ENCODE results near the gene LNPEP. TPM values are rescaled to one million over a fixed set of nuclear protein-coding genes. Genes with fewer than 3 reads are reported as not detected.

LNPEP gene
- total RNA-seq, 3 donors from 2014 or later = 64.6 to 71.2 (median 65.1) TPM

GRCh38 chr5:97071993-97072392, 136.1 kb downstream of the LNPEP start:
- no peak for DNase-seq (ENCODE audit: low spot score in 2 of 2)
- H3K4me1 ChIP-seq = no peaks in the 10 kb centered on the region
- no peak overlapping the region for H3K4me3 ChIP-seq
- no peaks in the 10 kb centered on the region for H3K36me3 ChIP-seq
- H3K27ac ChIP-seq = no peak overlapping the region
- H3K27me3 ChIP-seq = no peaks in the 10 kb centered on the region
- intact Hi-C loops (cut with DNase I; ENCODE audit: low total_unique reads) = no loop called here
- no peak for TF ChIP-seq CTCF (IDR thresholded peaks at IDR 0.05)
- TF ChIP-seq POLR2A (IDR thresholded peaks at IDR 0.05) = no peak
- TF ChIP-seq POLR2AphosphoS5 (IDR thresholded peaks at IDR 0.05) = no peak
- no peaks in the 10 kb centered on the region for H3K9me3 ChIP-seq

- Histone ChIP-seq H3K27ac (no peak overlapping the region), H3K4me3 (no peak overlapping the region), H3K36me3 (no peaks in the 10 kb centered on the region), H3K27me3 (no peaks in the 10 kb centered on the region), H3K9me3 (no peaks in the 10 kb centered on the region), H3K4me1 (no peaks in the 10 kb centered on the region)
- TF ChIP-seq POLR2AphosphoS5 (IDR thresholded peaks at IDR 0.05) (no peak), CTCF (IDR thresholded peaks at IDR 0.05) (no peak), POLR2A (IDR thresholded peaks at IDR 0.05) (no peak)
- intact Hi-C loops (cut with DNase I; ENCODE audit: low total_unique reads) = no loop called here
- no peak for DNase-seq (ENCODE audit: low spot score in 2 of 2)
Measured at GRCh38 chr5:97072696-97073095, 136.8 kb downstream of the LNPEP start.

- no peak overlapping the region for H3K4me3 ChIP-seq
- intact Hi-C loops (cut with DNase I; ENCODE audit: low total_unique reads) = no loop called here
- H3K27ac ChIP-seq = no peak overlapping the region
- H3K36me3 ChIP-seq = no peaks in the 10 kb centered on the region
- H3K9me3 ChIP-seq = no peaks in the 10 kb centered on the region
- H3K4me1 ChIP-seq = no peaks in the 10 kb centered on the region
- DNase-seq (ENCODE audit: low spot score in 2 of 2) = no peak
- no peaks in the 10 kb centered on the region for H3K27me3 ChIP-seq
- TF ChIP-seq POLR2AphosphoS5 (IDR thresholded peaks at IDR 0.05) (no peak), POLR2A (IDR thresholded peaks at IDR 0.05) (no peak), CTCF (IDR thresholded peaks at IDR 0.05) (no peak)
Measured at GRCh38 chr5:97073420-97073819, 137.5 kb downstream of the LNPEP start.

- Histone ChIP-seq H3K9me3 (no peaks in the 10 kb centered on the region), H3K4me3 (no peak overlapping the region), H3K36me3 (no peaks in the 10 kb centered on the region), H3K27me3 (no peaks in the 10 kb centered on the region), H3K4me1 (no peaks in the 10 kb centered on the region), H3K27ac (no peak overlapping the region)
- no peak for DNase-seq (ENCODE audit: low spot score in 2 of 2)
- no peak for TF ChIP-seq CTCF (IDR thresholded peaks at IDR 0.05)
- TF ChIP-seq POLR2A (IDR thresholded peaks at IDR 0.05) = no peak
- no peak for TF ChIP-seq POLR2AphosphoS5 (IDR thresholded peaks at IDR 0.05)
- intact Hi-C loops (cut with DNase I; ENCODE audit: low total_unique reads) = no loop called here
Measured at GRCh38 chr5:97074859-97075489, 139.1 kb downstream of the LNPEP start.

- H3K4me3 ChIP-seq = no peak overlapping the region
- no peak overlapping the region for H3K27ac ChIP-seq
- no peaks in the 10 kb centered on the region for H3K36me3 ChIP-seq
- TF ChIP-seq POLR2AphosphoS5 (IDR thresholded peaks at IDR 0.05) (no peak), POLR2A (IDR thresholded peaks at IDR 0.05) (no peak), CTCF (IDR thresholded peaks at IDR 0.05) (no peak)
- H3K9me3 ChIP-seq = no peaks in the 10 kb centered on the region
- intact Hi-C loops (cut with DNase I; ENCODE audit: low total_unique reads) = no loop called here
- no peaks in the 10 kb centered on the region for H3K27me3 ChIP-seq
- no peak for DNase-seq (ENCODE audit: low spot score in 2 of 2)
- no peaks in the 10 kb centered on the region for H3K4me1 ChIP-seq
Measured at GRCh38 chr5:97075649-97076048, 139.8 kb downstream of the LNPEP start.

All from breast epithelium (tissue), 4 donors.